Left ventricle myocardium inferior (tissue), 1 donor: ENCODE measurements around the gene ANO3. TPM values are rescaled to one million over a fixed set of nuclear protein-coding genes. Genes with fewer than 3 reads are reported as not detected.

Source experiments
- DNase-seq: peaks from one replicate; pipeline ENCODE4 v3.0.0-alpha.2; 2020
- H3K27ac ChIP-seq: fragments of 200-600 bp; replicated peaks from 2 replicates; pipeline ENCODE4 v1.8.0; 2021
- H3K27me3 ChIP-seq: fragments of 200-600 bp; 2 replicates; pipeline ENCODE4 v1.8.0; 2021; ENCODE audit warnings: low read depth
- H3K36me3 ChIP-seq: fragments of 200-600 bp; 2 replicates; pipeline ENCODE4 v1.8.0; 2021
- H3K4me1 ChIP-seq: fragments of 200-600 bp; 2 replicates; pipeline ENCODE4 v1.8.0; 2021
- H3K4me3 ChIP-seq: fragments of 200-600 bp; 2 replicates; pipeline ENCODE4 v1.8.0; 2021; ENCODE audit warnings: mild to moderate bottlenecking, moderate library complexity
- H3K9me3 ChIP-seq: fragments of 200-600 bp; replicated peaks from 2 replicates; pipeline ENCODE4 v1.8.0; 2021
- CTCF ChIP-seq: fragments of 200-600 bp; IDR thresholded peaks from 2 replicates; pipeline ENCODE4 v1.8.0; 2021; ENCODE audit warnings: antibody characterized with exemption, mild to moderate bottlenecking, borderline replicate concordance
- intact Hi-C: fragments of 100-400 bp; cut with micrococcal nuclease; formaldehyde crosslinking; loops from one replicate; pipeline ENCODE4 v1.11.0; 2022
- total RNA-seq: library from RNA; stranded (reverse); fragmentation: NEBNext Ultra II Directional; extraction: Animal tissue kit (Norgen Biotek cat#: 25700); gene quantifications from one replicate; pipeline ENCODE4 v1.2.1, GENCODE V29; 2021
- donor health status: DM: no; HTN: yes; CAD: no; lungs with severe emphysema.

Gene ANO3
- total RNA-seq, 1 donor from 2014 or later = not detected

GRCh38 chr11:26359055-26359454 is 27.1 kb downstream of the ANO3 start:
- Histone ChIP-seq H3K27ac (no peak overlapping the region), H3K36me3 (no peaks in the 10 kb centered on the region), H3K9me3 (peaks cover 2% of the 10 kb centered on the region), H3K4me1 (no peaks in the 10 kb centered on the region), H3K4me3 (no peak overlapping the region), H3K27me3 (no peaks in the 10 kb centered on the region)
- DNase-seq = no peak
- intact Hi-C loops = no loop called here
- no peak for TF ChIP-seq CTCF

GRCh38 chr11:26365284-26365683 is 33.4 kb downstream of the ANO3 start:
- Histone ChIP-seq H3K4me1 (no peaks in the 10 kb centered on the region), H3K4me3 (no peak overlapping the region), H3K27ac (no peak overlapping the region), H3K36me3 (no peaks in the 10 kb centered on the region), H3K9me3 (peaks cover 51% of the 10 kb centered on the region), H3K27me3 (no peaks in the 10 kb centered on the region)
- no peak for TF ChIP-seq CTCF
- DNase-seq = no peak
- intact Hi-C loops = no loop called here

- DNase-seq = no peak
- H3K4me3 ChIP-seq = no peak overlapping the region
- no peak for TF ChIP-seq CTCF
- intact Hi-C loops = no loop called here
- peaks cover 40% of the 10 kb centered on the region for H3K9me3 ChIP-seq
- H3K27ac ChIP-seq = no peak overlapping the region
- H3K27me3 ChIP-seq = no peaks in the 10 kb centered on the region
- H3K36me3 ChIP-seq = no peaks in the 10 kb centered on the region
- no peaks in the 10 kb centered on the region for H3K4me1 ChIP-seq
These were observed 45.7 kb downstream of the ANO3 start for GRCh38 chr11:26377619-26378018.

- Histone ChIP-seq H3K4me3 (no peak overlapping the region), H3K4me1 (no peaks in the 10 kb centered on the region), H3K27ac (no peak overlapping the region), H3K9me3 (peaks cover 6% of the 10 kb centered on the region), H3K27me3 (no peaks in the 10 kb centered on the region), H3K36me3 (no peaks in the 10 kb centered on the region)
- intact Hi-C loops = no loop called here
- DNase-seq = no peak
- TF ChIP-seq CTCF = no peak
These were observed 67.4 kb downstream of the ANO3 start for GRCh38 chr11:26399336-26399735.

- no peak for DNase-seq
- Histone ChIP-seq H3K9me3 (no peaks in the 10 kb centered on the region), H3K4me1 (no peaks in the 10 kb centered on the region), H3K27me3 (no peaks in the 10 kb centered on the region), H3K36me3 (no peaks in the 10 kb centered on the region), H3K27ac (no peak overlapping the region), H3K4me3 (no peak overlapping the region)
- no peak for TF ChIP-seq CTCF
- intact Hi-C loops = no loop called here
These were observed 78.9 kb downstream of the ANO3 start for GRCh38 chr11:26410706-26411366.
